IMR-90 (cell line): Measurements from ENCODE around the gene MTIF3. TPM values are rescaled to one million over a fixed set of nuclear protein-coding genes. Genes with fewer than 3 reads are reported as not detected.

ENCODE experiments used
- ATAC-seq: fragments of 200-7000 bp; cut with Tn5 transposase; 2 replicates; pipeline ENCODE4 v1.9.1; 2020; ENCODE audit warnings: low read depth, mild to moderate bottlenecking, moderate library complexity
- BruUV-seq: library from RNA; stranded (reverse); fragments of 400-500 nt; replicated peaks from 2 replicates; lab custom pipeline; 2021; lab: Mats Ljungman, UMichigan
- CTCF ChIA-PET: fragments of 300-600 bp; formaldehyde crosslinking; extraction: SDS; loops from one replicate; lab custom pipeline; 2021; ENCODE audit warnings: antibody characterized with exemption; lab: Yijun Ruan, JAX
- POLR2A ChIA-PET: fragments of 300-600 bp; sonication (Branson Sonifier 250); formaldehyde crosslinking; loops from one replicate; lab custom pipeline; 2022; ENCODE audit warnings: antibody characterized with exemption; ENCODE audit not compliant: unreplicated experiment; lab: Charles Lee
- DNase-seq: peaks from one replicate; pipeline ENCODE4 v3.0.0; 2013
- H2AFZ ChIP-seq: replicated peaks from 2 replicates; pipeline ENCODE3; 2013; ENCODE audit warnings: low read length, mild to moderate bottlenecking; ENCODE audit not compliant: poor library complexity
- H2AK5ac ChIP-seq: 2 replicates; pipeline ENCODE4 v1.6.1; 2013; ENCODE audit warnings: low read depth, low read length, inconsistent platforms
- H2AK9ac ChIP-seq: replicated peaks from 2 replicates; pipeline ENCODE3; 2013; ENCODE audit warnings: mild to moderate bottlenecking, low read depth, low read length, moderate library complexity; ENCODE audit not compliant: poor library complexity
- H2BK120ac ChIP-seq: 2 replicates; pipeline ENCODE4 v1.6.1; 2013; ENCODE audit warnings: low read depth, low read length, inconsistent platforms
- H2BK15ac ChIP-seq: 3 replicates; pipeline ENCODE4 v1.6.1; 2013; ENCODE audit warnings: low read depth, low read length, inconsistent platforms
- H2BK20ac ChIP-seq: 2 replicates; pipeline ENCODE4 v1.6.1; 2013; ENCODE audit warnings: low read depth, mild to moderate bottlenecking, inconsistent platforms, low read length, moderate library complexity
- H2BK5ac ChIP-seq: 2 replicates; pipeline ENCODE4 v1.6.1; 2013; ENCODE audit warnings: mild to moderate bottlenecking, low read depth, low read length, inconsistent platforms; ENCODE audit not compliant: poor library complexity, severe bottlenecking
- H3K14ac ChIP-seq: replicated peaks from 2 replicates; pipeline ENCODE4 v1.6.1; 2013; ENCODE audit warnings: low read depth, low read length, inconsistent platforms
- H3K18ac ChIP-seq: 2 replicates; pipeline ENCODE4 v1.6.1; 2013; ENCODE audit warnings: low read depth, low read length, control low read depth
- H3K23ac ChIP-seq: 2 replicates; pipeline ENCODE4 v1.6.1; 2013; ENCODE audit warnings: low read depth, low read length, inconsistent platforms
- H3K27ac ChIP-seq: 2 replicates; pipeline ENCODE4 v1.5.1; 2013; ENCODE audit warnings: mild to moderate bottlenecking, control low read depth, low read length; ENCODE audit not compliant: insufficient read depth
- H3K27me3 ChIP-seq: 2 replicates; pipeline ENCODE4 v1.6.1; 2013; ENCODE audit warnings: low read length; ENCODE audit not compliant: control insufficient read depth, insufficient read depth
- H3K36me3 ChIP-seq: 2 replicates; pipeline ENCODE4 v1.6.1; 2013; ENCODE audit warnings: low read length, mixed read lengths; ENCODE audit not compliant: control insufficient read depth, insufficient read depth
- H3K4ac ChIP-seq: 2 replicates; pipeline ENCODE4 v1.6.1; 2013; ENCODE audit warnings: low read depth, low read length, inconsistent platforms
- H3K4me1 ChIP-seq: 2 replicates; pipeline ENCODE4 v1.6.1; 2013; ENCODE audit warnings: low read length, mixed read lengths; ENCODE audit not compliant: control insufficient read depth, insufficient read depth
- H3K4me2 ChIP-seq: 2 replicates; pipeline ENCODE4 v1.6.1; 2013; ENCODE audit warnings: low read depth, mild to moderate bottlenecking, control low read depth, low read length, moderate library complexity
- H3K4me3 ChIP-seq: 2 replicates; pipeline ENCODE4 v1.5.1; 2013; ENCODE audit warnings: low read depth, mild to moderate bottlenecking, control low read depth, low read length, moderate library complexity; ENCODE audit not compliant: insufficient read depth
- H3K56ac ChIP-seq: 2 replicates; pipeline ENCODE4 v1.6.1; 2013; ENCODE audit warnings: low read length, inconsistent platforms; ENCODE audit not compliant: insufficient read depth; ENCODE audit errors: extremely low read depth
- H3K79me1 ChIP-seq, 2 experiments: 2 replicates each; pipeline ENCODE4 v1.6.1; 2013; ENCODE audit warnings: low read length in 2 of 2, inconsistent platforms in 1 of 2, low read depth in 1 of 2
- H3K9ac ChIP-seq: 2 replicates; pipeline ENCODE4 v1.6.1; 2013; ENCODE audit warnings: low read depth, low read length, control low read depth
- H3K9me1 ChIP-seq: 2 replicates; pipeline ENCODE4 v1.6.1; 2013; ENCODE audit warnings: low read length, inconsistent platforms; ENCODE audit not compliant: insufficient read depth
- H3K9me3 ChIP-seq: 2 replicates; pipeline ENCODE4 v1.6.1; 2013; ENCODE audit warnings: low read length; ENCODE audit not compliant: control insufficient read depth, insufficient read depth
- H4K20me1 ChIP-seq: 2 replicates; pipeline ENCODE4 v1.6.1; 2013; ENCODE audit warnings: low read length, inconsistent platforms; ENCODE audit not compliant: insufficient read depth
- H4K5ac ChIP-seq: 2 replicates; pipeline ENCODE4 v1.6.1; 2013; ENCODE audit warnings: mild to moderate bottlenecking, low read depth, low read length, control low read depth
- H4K8ac ChIP-seq, 2 experiments: 2 replicates each; pipeline ENCODE4 v1.6.1; 2013; ENCODE audit warnings: low read depth in 2 of 2, low read length in 2 of 2, control low read depth in 1 of 2, inconsistent platforms in 1 of 2
- H4K91ac ChIP-seq: 2 replicates; pipeline ENCODE4 v1.6.1; 2013; ENCODE audit warnings: low read depth, low read length, inconsistent platforms; ENCODE audit not compliant: insufficient read depth
- FOS ChIP-seq: fragments of 150-350 bp; IDR thresholded peaks from 2 replicates; pipeline ENCODE4 v1.6.1; 2016; ENCODE audit warnings: low read depth, low read length
- MAFK ChIP-seq: IDR thresholded peaks from 2 replicates; pipeline ENCODE4 v1.6.1; 2012; ENCODE audit warnings: low read depth, low read length, improper control_type of control experiment
- MAZ ChIP-seq: IDR thresholded peaks from 2 replicates; pipeline ENCODE4 v1.6.1; 2012; ENCODE audit warnings: low read depth, mild to moderate bottlenecking, low read length, improper control_type of control experiment, moderate library complexity, borderline replicate concordance
- POLR2A ChIP-seq: IDR thresholded peaks from 2 replicates; pipeline ENCODE4 v1.6.1; 2012; ENCODE audit warnings: mild to moderate bottlenecking, low read depth, low read length
- RAD21 ChIP-seq: IDR thresholded peaks from 2 replicates; pipeline ENCODE4 v1.6.1; 2012; ENCODE audit warnings: low read length, improper control_type of control experiment
- RFX5 ChIP-seq: IDR thresholded peaks from 2 replicates; pipeline ENCODE4 v1.8.0; 2012; ENCODE audit warnings: low read depth, mild to moderate bottlenecking, low read length, moderate library complexity
- SMC3 ChIP-seq: fragments of 150-350 bp; IDR thresholded peaks from 2 replicates; pipeline ENCODE4 v1.6.1; 2016; ENCODE audit warnings: low read depth, mild to moderate bottlenecking, antibody characterized with exemption, low read length, moderate library complexity
- WGBS, 2 experiments: methylation state at CpG; one replicate each; pipeline versions ENCODE4 v1.1.5 to v1.1.7; 2013; ENCODE audit warnings: missing lambda C conversion rate in 2 of 2; ENCODE audit not compliant: insufficient read length in 1 of 2; ENCODE audit errors: extremely low coverage in 2 of 2; 5-methylcytosine and 5-hydroxymethylcytosine counted together
- dilution Hi-C: fragments of 300-500 bp; cut with HindIII; formaldehyde crosslinking; loops from one replicate; pipeline ENCODE4 v1.14.3; 2018; ENCODE audit warnings: low sequenced_read_pairs; ENCODE audit not compliant: unreplicated experiment
- in situ Hi-C: fragments of 300-500 bp; cut with MboI; formaldehyde crosslinking; loops from 3 replicates; pipeline ENCODE4 v1.14.3; 2019; ENCODE audit warnings: low sequenced_read_pairs, inconsistent platforms, mixed read lengths
- intact Hi-C: fragments of 100-400 bp; cut with micrococcal nuclease; formaldehyde crosslinking; loops from 2 replicates; pipeline ENCODE4 v1.10.0; 2022
- polyA plus RNA-seq, 3 experiments: library from polyadenylated mRNA; depleted of rRNA; stranded (reverse); fragments of >200 nt; gene quantifications; 2 replicates each; pipeline ENCODE4 v1.2.3, GENCODE V29; 2012; ENCODE audit warnings: low replicate concordance in 1 of 3
- total RNA-seq: library from RNA; depleted of rRNA; stranded (reverse); fragments of >200 nt; gene quantifications from 2 replicates; pipeline ENCODE4 v1.2.3, GENCODE V29; 2012
- TF ChIP-seq, protein P1 (sequence below): fragments of 150-350 bp; IDR thresholded peaks from 2 replicates; pipeline ENCODE4 v1.6.1; 2017; ENCODE audit warnings: mild to moderate bottlenecking, antibody characterized with exemption, low read length, low read depth
- TF ChIP-seq, protein P2 (sequence below): conservative IDR thresholded peaks from 2 replicates; pipeline ENCODE4 v1.5.1; 2012; ENCODE audit warnings: mild to moderate bottlenecking, low read depth, low read length, improper control_type of control experiment

MTIF3 gene
- total and polyA plus RNA-seq, 2 of the 4 experiments (the other 2 are of a cell fraction): 31.7 to 41.0 TPM

GRCh38 chr13:27442797-27443196 lies 7.6 kb downstream of the MTIF3 start:
- intact Hi-C loops: no loop called here
- Histone ChIP-seq H3K79me1 (peaks cover 0 to 32% of the 10 kb centered on the region in 2 experiments), H4K8ac (no peak overlapping the region)

More at GRCh38 chr13:27442797-27443196, 7.6 kb downstream of the MTIF3 start:
- TF ChIP-seq, protein P1, sequence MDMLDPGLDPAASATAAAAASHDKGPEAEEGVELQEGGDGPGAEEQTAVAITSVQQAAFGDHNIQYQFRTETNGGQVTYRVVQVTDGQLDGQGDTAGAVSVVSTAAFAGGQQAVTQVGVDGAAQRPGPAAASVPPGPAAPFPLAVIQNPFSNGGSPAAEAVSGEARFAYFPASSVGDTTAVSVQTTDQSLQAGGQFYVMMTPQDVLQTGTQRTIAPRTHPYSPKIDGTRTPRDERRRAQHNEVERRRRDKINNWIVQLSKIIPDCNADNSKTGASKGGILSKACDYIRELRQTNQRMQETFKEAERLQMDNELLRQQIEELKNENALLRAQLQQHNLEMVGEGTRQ: no peak
- TF ChIP-seq MAFK (no peak), FOS (no peak), POLR2A (no peak), RAD21 (no peak), SMC3 (no peak), RFX5 (no peak), MAZ (no peak)
- TF ChIP-seq, protein P2, sequence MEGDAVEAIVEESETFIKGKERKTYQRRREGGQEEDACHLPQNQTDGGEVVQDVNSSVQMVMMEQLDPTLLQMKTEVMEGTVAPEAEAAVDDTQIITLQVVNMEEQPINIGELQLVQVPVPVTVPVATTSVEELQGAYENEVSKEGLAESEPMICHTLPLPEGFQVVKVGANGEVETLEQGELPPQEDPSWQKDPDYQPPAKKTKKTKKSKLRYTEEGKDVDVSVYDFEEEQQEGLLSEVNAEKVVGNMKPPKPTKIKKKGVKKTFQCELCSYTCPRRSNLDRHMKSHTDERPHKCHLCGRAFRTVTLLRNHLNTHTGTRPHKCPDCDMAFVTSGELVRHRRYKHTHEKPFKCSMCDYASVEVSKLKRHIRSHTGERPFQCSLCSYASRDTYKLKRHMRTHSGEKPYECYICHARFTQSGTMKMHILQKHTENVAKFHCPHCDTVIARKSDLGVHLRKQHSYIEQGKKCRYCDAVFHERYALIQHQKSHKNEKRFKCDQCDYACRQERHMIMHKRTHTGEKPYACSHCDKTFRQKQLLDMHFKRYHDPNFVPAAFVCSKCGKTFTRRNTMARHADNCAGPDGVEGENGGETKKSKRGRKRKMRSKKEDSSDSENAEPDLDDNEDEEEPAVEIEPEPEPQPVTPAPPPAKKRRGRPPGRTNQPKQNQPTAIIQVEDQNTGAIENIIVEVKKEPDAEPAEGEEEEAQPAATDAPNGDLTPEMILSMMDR: no peak
- WGBS, 2 experiments: 83% methylated on average over 1 of the region's 7 CpGs; no CpG with 5 or more reads in 1 of the 2 experiments
- no peak overlapping the region for H2BK5ac ChIP-seq
- DNase-seq: no peak
- H3K27ac ChIP-seq: no peak overlapping the region
- no peak overlapping the region for H2AK9ac ChIP-seq
- no TSS peak for BruUV-seq
- H2BK120ac ChIP-seq: no peak overlapping the region
- no peaks in the 10 kb centered on the region for H4K20me1 ChIP-seq
- H3K9me3 ChIP-seq: no peaks in the 10 kb centered on the region
- H3K9me1 ChIP-seq: no peaks in the 10 kb centered on the region; the same call in 1 of the 2 replicates
- H2AK5ac ChIP-seq: no peak overlapping the region
- no peak overlapping the region for H3K23ac ChIP-seq
- no peak overlapping the region for H2AFZ ChIP-seq
- H2BK15ac ChIP-seq: no peak overlapping the region
- no peak overlapping the region for H4K91ac ChIP-seq
- dilution Hi-C loops (no loop called here), in situ Hi-C loops (no loop called here)
- peaks cover 17% of the 10 kb centered on the region for H3K36me3 ChIP-seq
- no peak overlapping the region for H2BK20ac ChIP-seq
- H3K9ac ChIP-seq: no peak overlapping the region
- H3K4me2 ChIP-seq: no peak overlapping the region
- H3K14ac ChIP-seq: no peak overlapping the region
- H3K56ac ChIP-seq: no peak overlapping the region
- CTCF ChIA-PET: interaction anchor here (1.1 kb wide), 1 partner anchor 200 kb away, joined by 4 read pairs; no protein-coding TSS in a partner anchor
- POLR2A ChIA-PET: no interaction called here
- H3K4ac ChIP-seq: no peak overlapping the region
- H3K4me1 ChIP-seq: no peaks in the 10 kb centered on the region
- H3K18ac ChIP-seq: no peak overlapping the region
- no peak overlapping the region for H3K4me3 ChIP-seq
- no peak overlapping the region for H4K5ac ChIP-seq
- H3K27me3 ChIP-seq: no peaks in the 10 kb centered on the region
- ATAC-seq: no peak
